ENCODE results near the gene HECTD3.
"Not testable (repeated sequence)": the region's sequence is repeated elsewhere in the genome, so short reads cannot be mapped to it uniquely, and the experiment has no call there.

HECTD3 gene

DNA sequence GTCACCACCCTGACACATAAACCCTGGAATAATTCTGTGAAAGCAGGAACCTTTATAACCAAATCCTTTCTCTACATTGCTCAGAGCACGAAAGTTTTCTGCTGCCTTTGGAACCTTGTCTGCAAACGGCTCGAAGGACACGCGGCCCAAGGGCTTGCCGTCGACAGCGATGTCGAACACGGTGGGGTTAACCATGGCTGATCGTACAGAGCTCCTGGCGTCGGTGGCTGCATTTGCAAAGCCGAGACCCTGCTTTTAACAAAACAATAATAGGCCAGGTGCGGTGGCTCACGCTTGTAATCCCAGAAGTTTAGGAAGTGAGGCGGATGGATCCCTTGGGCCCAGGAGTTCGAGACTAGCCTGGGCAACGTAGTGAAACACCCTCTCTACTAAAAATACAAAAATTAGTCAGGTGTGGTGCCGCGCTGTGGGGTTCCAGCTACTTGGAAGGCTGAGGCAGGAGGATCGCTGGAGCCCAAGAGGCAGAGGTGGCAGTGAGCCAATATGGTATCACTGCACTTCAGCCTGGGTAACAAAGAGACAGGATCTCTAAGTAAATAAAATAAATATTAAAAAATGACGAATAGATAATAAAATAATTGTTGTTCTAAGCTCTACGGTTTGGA, 22.5 kb downstream of the HECTD3 start:
- DNase-seq, result no peak

DNA sequence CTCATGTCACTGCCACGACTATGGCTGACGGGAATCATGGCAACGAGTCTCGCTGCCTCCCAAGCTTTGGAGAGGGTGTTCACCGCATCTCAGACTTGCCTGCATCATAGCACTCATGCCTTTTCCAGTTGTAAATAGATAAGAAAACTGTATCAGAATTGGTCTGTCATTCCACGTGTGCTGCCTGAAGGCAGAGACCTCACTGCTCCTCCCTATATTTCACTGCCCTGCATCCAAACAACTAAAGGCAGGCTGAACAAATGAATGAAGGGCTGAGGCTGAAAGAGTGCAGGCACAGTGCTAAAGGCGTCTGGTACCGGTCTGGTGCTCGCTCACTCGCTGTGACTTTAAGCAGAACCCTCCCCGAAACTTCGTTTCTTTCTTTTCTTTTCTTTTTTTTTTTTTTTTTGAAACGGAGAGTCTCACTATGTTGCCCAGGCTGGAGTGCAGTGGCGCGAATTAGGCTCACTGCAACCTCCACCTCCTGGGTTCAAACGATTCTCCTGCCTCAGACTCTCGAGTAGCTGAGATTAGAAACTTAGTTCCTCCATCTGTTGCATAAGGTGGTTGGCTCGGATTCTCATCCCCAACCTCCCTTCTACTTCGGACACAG, 25.3 kb downstream of the HECTD3 start:
- DNase-seq, result no peak

DNA sequence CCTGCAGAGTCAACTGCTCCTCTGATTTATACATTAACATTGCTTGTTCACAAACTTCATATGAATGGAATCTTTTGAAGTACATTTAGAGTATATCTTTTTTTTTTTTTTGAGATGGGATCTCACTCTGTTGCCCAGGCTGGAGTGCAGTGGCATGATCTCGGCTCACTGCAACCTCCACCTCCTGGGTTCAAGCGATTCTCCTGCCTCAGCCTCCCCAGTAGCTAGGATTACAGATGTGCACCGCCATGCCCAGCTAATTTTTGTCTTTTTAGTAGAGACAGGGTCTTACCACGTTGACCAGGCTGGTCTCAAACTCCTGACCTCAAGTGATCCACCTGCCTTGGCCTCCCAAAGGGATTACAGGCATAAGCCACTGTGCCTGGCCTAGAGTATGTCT, 33.8 kb downstream of the HECTD3 start:
- not testable (repeated sequence) for DNase-seq

DNA sequence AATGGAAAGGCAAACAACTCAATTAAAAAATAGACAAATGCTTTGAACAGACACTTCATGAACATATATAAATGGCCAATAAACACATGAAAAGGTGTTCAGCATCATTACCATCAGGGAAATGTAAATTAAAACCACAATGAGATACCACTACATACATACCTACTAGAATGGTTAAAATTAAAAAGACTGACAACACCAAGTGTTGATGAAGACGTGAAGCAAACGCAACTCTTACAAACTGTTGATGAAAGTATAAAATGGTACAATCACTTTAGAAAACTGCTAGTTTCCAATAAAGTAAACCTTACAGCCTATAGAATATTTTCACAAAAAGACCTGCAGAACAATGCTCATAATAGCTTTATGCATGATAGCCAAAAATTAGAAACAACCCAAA, 34.9 kb downstream of the HECTD3 start:
- DNase-seq, result no peak

DNA sequence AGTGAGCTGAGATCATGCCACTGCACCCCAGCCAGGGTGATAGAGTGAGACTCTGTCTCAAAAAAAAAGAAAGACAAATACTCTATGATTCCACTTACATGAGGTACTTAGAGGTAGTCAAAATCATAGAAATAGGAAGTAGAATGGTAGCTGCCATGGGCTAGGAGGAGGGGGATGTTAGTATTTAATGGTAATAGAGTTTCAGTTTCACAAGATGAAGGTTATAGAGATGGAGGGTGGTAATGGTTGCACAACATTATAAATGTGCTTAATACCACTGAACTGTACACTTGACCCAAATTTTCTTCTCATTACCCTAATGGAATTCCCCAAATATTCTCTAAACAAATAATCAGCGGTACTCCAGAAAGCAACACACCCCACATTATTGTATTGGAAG, 37.5 kb downstream of the HECTD3 start:
- DNase-seq, result no peak

DNA sequence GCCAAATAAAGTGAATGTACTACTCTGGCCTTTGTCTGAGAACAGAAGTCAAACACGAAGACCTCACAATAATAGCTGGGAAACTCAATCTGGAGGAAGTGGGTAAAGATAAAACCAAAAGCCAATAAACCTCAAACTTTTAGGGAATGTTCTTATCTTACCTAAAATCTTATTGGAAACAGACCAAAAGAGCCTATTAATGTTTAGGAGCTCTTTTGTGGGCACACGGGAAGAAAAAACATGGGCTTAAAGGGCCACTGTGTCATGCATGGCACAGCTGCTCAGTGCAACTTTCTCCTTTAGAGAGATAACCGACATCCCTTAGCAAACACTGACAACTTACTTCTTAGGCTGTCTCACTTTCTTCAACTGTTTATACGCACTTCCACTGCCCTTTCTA, 40.8 kb downstream of the HECTD3 start:
- DNase-seq, result peak; percentile 17

DNA sequence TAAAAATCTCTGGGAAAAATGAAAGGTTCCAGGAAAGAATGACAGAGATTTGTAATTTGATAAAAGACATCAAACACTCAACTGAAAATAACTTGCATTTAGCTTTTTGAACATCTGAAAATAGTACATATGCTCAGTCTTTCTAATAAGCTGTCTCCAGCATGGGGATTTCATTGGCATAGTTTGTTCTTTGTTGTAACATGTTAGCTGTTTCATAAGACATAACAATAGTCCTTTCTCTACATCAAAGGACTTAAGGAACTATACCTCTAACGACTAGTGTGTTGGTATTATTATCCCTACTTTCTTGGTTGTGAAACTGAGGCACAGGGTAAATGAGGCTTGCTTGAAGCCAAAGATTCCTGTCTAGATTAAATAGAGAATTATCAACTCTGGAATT, 46.7 kb downstream of the HECTD3 start:
- no peak for DNase-seq

DNA sequence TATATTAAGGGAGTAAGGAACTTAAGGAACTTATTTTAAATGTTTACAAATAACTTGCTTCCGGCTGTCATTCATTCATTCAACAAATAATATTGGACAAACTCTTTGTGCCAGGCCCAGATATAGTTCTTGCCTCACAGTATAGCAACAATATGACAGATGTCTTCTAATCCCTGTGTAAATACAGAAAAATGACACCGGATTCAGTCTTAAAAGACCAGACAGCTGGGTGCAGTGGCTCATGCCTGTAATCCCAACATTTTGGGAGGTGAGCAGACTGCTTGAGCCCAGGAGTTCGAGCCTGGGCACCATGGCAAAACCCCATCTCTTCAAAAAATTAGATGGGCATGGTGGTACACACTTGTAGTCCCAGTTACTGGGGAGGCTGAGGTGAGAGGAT, 48.4 kb downstream of the HECTD3 start:
- DNase-seq, result no peak

DNA sequence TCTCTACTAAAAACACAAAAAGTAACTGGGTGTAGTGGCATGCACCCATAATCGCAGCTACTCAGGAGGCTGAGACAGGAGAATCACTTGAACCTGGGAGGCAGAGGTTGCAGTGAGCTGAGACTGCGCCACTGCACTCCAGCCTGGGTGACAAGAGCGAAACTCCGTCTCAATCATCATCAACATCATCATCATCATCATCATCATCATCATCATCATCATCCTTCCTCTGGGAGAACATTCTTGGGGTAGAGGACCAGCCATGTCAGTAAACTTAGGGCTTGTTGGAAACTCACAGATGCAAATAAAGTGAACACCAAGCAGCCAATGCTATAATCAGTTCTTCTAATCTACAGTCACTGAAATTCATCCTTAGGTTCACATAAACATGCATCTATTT, 49.1 kb downstream of the HECTD3 start:
- DNase-seq, result not testable (repeated sequence)

DNA sequence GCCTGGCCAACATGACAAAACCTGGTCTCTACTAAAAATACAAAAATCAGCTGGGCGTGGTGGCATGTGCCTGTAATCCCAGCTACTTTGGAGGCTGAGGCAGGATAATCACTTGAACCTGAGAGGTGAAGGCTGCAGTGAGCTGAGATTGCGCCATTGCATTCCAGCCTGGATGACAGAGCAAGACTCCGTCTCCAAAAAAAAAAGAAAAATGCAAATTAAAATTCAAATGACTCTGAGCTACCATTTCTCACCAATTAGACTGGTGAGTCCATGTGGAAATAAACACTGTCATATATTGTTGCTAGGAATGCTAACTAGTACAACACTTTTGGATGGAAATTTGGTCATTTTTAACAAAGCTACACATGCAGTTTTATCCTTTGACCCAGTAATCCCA, 53.6 kb downstream of the HECTD3 start:
- DNase-seq, result peak; percentile 22

DNA sequence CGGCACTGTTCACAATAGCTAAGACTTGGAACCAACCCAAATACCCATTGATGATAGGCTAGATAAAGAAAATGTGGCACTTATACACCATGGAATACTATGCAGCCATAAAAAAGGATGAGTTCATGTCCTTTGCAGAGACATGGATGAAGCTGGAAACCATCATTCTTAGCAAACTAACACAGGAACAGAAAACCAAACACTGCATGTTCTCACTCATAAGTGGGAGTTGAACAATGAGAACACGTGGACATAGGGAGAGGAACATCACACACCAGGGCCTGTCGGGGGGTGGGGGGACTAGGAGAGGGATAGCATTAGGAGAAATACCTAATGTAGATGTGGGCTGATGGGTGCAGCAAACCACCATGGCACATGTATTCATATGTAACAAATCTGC, 55.0 kb downstream of the HECTD3 start:
- not testable (repeated sequence) for DNase-seq

Data from fibroblast of skin of abdomen (primary cell).